CD4-positive, alpha-beta T cell treated with Interleukin-12 subunit alpha and Interleukin-12 subunit beta, for 1 hour (primary cell): ENCODE results near the gene TXNDC15.
A peak's percentile ranks its signal among the peaks of the same experiment; 100 is the strongest.
"Not testable (repeated sequence)": the region's sequence is repeated elsewhere in the genome, so short reads cannot be mapped to it uniquely, and the experiment has no call there.

Experiments used
- DNase-seq: peaks from one replicate; pipeline ENCODE4 v3.0.0-alpha.2; 2020

TXNDC15 gene

DNA sequence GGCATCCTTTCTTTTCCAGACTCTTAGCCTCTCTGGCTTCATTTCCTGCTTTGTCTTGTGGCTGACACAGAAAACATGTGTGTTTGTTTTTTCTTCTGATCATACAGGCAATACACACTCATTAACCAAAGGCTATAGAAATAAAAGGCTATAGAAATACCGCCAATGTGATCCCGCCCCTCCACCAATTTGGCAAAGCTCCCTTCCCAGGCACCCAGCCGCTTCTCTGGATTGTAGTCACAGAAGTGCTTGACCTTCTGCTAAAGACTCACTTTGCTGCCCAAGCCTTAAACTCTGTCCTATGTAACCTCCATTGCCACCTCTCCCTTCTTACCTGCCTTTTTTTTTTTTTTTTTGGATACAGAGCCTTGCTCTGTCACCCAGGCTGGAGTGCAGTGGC lies 5.3 kb downstream of the TXNDC15 start:
- no peak for DNase-seq

GRCh38 chr5:134880937-134881336 lies 6.8 kb downstream of the TXNDC15 start:
- not testable (repeated sequence) for DNase-seq

GRCh38 chr5:134881711-134882110 lies 7.5 kb downstream of the TXNDC15 start:
- not testable (repeated sequence) for DNase-seq

DNA sequence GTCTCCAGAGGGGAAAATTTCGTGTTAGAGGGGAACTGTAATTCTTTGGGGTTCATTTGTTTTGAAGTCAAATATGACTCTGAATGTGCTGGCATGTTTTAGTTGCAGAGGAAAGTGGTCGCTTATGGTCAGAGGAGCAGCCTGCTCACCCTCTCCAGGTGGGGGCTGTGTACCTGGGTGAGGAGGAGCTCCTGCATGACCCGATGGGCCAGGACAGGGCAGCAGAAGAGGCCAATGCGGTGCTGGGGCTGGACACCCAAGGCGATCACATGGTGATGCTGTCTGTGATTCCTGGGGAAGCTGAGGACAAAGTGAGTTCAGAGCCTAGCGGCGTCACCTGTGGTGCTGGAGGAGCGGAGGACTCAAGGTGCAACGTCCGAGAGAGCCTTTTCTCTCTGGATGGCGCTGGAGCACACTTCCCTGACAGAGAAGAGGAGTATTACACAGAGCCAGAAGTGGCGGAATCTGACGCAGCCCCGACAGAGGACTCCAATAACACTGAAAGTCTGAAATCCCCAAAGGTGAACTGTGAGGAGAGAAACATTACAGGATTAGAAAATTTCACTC lies 13.5 kb downstream of the TXNDC15 start:
- no peak for DNase-seq

GRCh38 chr5:134889335-134889734 lies 15.2 kb downstream of the TXNDC15 start:
- DNase-seq = no peak

GRCh38 chr5:134891473-134891872 lies 17.3 kb downstream of the TXNDC15 start:
- DNase-seq = no peak

GRCh38 chr5:134892282-134892681 lies 18.1 kb downstream of the TXNDC15 start:
- DNase-seq = no peak

DNA sequence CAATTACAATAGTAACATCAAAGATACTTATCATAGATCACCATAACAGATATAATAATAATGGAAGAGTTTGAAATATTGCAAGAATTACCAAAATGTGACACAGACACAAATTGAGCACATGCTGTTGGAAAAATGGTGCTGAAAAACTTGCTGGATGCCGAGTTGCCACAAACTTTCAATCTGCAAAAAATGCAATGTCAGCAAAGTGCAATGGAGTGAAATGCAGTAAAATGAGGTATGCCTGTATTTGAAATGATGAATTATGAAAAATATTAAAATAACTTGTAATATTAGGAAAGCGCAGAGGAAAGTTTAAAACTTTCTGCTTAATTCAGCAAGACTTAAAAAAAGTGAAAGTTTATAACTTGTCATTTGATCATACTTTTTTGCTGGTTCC lies 18.8 kb downstream of the TXNDC15 start:
- DNase-seq = no peak

DNA sequence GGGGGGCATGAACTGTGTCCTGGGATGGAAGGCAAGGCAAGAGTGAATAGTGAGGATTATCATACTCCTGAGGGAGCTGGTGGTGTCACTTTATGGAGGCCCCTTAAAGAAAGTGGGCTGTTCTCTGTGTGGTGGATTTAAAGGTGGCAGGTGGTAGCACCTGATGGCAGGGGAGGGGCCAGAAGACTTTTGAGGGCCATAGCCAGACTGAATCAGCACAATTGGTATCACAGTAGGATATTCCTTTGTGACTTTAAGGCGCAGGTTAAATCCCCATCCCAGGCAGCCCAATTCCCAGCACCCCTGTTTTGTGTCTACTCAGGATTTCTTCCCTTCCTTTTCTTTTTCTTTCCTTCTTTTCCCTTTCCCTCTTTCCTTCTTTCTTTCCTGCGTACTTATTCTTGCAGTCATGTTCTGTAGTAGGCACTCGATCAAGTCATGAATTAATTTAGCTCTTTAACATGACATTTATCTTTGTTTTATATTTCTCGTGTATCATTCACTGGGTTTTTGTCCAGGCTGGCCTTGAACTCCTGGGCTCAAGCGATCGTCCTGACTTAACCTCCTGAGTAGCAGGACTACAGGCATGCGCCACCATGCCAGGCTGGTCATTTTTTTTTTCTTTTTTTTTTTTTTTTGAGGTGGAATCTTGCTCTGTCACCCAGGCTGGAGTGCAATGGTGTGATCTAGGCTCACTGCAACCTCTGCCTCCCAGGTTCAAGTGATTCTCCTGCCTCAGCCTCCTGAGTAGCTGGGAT lies 19.8 kb downstream of the TXNDC15 start:
- DNase-seq = no peak

GRCh38 chr5:134902071-134902801 lies 28.1 kb downstream of the TXNDC15 start:
- DNase-seq = no peak

GRCh38 chr5:134904610-134905245 lies 30.6 kb downstream of the TXNDC15 start, which contains the start of gene PCBD2:
PCBD2 (plus strand) TSS chr5:134905131; CDS start chr5:134905140, 9 bp downstream.
- DNase-seq = peak; percentile 94

- peak; percentile 73 for DNase-seq
Observed at GRCh38 chr5:134905246-134905996, 31.2 kb downstream of the TXNDC15 start.

GRCh38 chr5:134906811-134907210 lies 32.6 kb downstream of the TXNDC15 start:
- no peak for DNase-seq

GRCh38 chr5:134910752-134911151 lies 36.6 kb downstream of the TXNDC15 start:
- DNase-seq = not testable (repeated sequence)

DNA sequence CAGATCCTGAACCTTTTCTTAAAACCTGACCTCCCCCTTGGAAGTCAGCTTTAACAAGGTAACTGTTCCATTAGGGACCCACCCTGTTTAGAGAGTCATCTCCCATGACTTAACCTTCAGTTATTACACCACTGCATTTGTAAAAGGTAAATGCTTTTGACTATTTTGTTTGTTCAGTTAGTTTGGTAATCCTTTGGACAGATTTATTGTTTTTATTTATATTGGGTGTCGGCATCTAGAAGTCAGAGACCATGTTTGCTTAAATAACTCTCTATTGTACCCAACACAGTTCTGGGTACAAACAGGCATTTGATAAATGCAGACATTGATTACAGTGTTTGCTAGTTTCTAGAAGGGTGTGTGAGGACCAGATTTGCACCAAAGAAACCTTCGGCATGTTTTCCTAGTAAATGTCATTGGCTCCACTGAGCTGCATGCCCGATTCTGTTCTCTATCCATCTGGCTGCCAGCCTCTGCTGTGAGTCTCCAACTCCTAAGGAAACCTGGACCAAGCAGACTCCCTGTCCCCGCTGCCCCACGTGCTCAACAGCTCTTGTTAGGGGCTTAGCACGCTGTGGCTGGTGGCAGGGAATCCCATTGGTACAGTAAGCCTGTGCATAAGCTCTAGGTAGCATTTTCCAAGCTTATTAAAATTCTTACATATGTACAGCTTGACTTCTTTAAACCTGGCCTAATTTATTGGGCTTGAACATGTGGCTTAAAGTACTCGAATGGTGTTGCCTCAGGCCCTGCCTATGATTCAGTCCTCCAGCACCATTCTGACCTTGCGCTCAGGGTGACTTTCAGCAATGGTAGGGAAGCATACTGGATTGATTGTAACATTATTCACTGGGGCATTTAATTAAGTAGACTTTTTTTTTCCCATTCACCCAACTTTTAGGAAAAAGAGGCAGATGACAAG lies 37.4 kb downstream of the TXNDC15 start:
- DNase-seq = no peak

DNA sequence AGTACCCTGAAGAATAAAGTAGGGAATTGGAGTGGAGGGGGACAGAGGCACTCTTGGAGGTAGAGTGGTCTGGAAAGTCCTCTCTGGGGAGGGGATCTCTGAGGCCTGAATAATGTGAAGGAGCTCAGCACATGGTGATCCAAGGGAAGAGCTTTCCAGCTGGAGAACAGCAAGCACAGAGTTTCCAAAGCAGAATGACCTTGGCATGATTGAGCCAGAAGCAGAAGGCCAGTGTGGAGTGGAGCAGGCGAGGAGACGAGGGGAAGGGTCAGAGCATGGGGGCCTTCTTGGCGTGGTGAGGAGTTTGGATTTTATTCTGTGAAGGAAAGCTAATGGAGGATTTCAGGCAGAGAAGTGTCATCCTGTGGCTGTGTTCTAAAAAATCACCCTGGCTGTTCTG lies 39.1 kb downstream of the TXNDC15 start:
- no peak for DNase-seq

DNA sequence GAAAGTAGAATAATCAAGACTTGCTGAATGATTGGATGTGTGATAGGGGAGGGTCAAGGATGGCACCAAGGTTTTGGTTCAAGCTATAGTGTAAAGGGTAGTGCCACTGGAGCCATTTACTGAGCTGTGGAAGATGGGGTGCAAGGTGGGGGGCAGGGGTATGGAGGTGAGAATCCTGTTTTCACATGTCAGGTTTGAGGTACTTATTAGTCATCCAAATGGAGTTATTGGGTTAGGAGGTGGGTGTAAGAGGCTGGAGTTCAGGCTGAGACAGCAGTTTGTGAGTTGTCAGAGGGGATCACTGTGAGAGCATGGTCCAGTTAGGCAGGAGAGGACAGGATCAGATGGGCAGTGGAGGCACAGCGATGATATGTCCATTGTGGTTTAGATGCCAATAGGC lies 39.6 kb downstream of the TXNDC15 start:
- DNase-seq = no peak

DNA sequence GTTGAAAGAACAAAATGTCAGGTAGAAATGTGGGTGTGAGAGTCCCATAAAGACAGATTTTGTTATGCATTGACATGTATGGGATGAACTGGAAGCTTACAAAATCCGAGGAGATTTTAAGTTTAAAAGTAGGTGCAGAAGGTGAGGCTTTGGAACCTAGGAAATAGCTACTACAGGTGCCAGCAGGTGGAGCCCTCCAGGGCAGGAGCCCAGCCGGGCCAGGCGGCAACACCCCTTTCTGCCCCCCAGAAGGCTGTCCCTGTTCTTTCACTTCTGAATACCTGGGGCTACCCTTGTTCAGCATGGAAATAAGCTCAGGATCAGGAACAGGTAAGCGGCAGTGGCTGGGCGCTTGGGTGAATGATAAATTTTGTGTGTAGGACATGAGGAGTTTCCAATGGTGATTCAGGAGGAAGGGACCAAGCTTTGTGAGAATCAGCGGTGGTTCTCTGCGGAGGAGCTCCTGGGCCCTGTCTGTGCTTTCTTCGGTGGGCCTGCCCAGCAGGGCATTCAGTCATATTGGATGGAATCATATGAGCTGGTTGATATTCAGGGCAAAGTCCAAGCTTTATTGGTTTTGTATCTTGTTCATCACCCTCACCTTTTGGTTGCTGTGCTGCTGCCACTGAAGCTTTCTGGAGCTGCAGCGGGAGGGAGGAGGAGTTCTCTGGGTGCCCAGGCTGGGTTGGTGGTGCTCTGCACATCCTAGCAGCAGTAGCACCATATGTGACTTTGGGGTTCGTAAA lies 43.1 kb downstream of the TXNDC15 start:
- DNase-seq = no peak

- no peak for DNase-seq
Observed at GRCh38 chr5:134918861-134919260, 44.7 kb downstream of the TXNDC15 start.

- DNase-seq = no peak
Observed at GRCh38 chr5:134920848-134921575, 46.8 kb downstream of the TXNDC15 start.
